ENCODE results near the gene MAPK8IP3.

MAPK8IP3 gene

GRCh38 chr16:1773703-1774447, 67.9 kb downstream of the MAPK8IP3 start:
- DNase-seq (ENCODE audit: low read depth) = peak; percentile 50
- H3K4me3 ChIP-seq (ENCODE audit: low read depth, low read length) = peak overlapping the region; percentile 94
- TF ChIP-seq CTCF (IDR thresholded peaks at IDR 0.05; ENCODE audit: control insufficient read depth, extremely low read depth, insufficient read depth) = no peak

GRCh38 chr16:1774448-1774780, 68.4 kb downstream of the MAPK8IP3 start:
- no peak for DNase-seq (ENCODE audit: low read depth)
- TF ChIP-seq CTCF (IDR thresholded peaks at IDR 0.05; ENCODE audit: control insufficient read depth, extremely low read depth, insufficient read depth) = no peak
- H3K4me3 ChIP-seq (ENCODE audit: low read depth, low read length) = peak overlapping the region; percentile 94

GRCh38 chr16:1775006-1775845, 69.2 kb downstream of the MAPK8IP3 start:
- TF ChIP-seq CTCF (IDR thresholded peaks at IDR 0.05; ENCODE audit: control insufficient read depth, extremely low read depth, insufficient read depth) = no peak
- DNase-seq (ENCODE audit: low read depth) = no peak
- peak overlapping the region; percentile 94; the same call in 1 of the 2 replicates for H3K4me3 ChIP-seq (ENCODE audit: low read depth, low read length)

GRCh38 chr16:1775846-1776671, 70.1 kb downstream of the MAPK8IP3 start:
- no peak for DNase-seq (ENCODE audit: low read depth)
- TF ChIP-seq CTCF (IDR thresholded peaks at IDR 0.05; ENCODE audit: control insufficient read depth, extremely low read depth, insufficient read depth) = no peak
- no peak overlapping the region for H3K4me3 ChIP-seq (ENCODE audit: low read depth, low read length)

- no peak for DNase-seq (ENCODE audit: low read depth)
- TF ChIP-seq CTCF (IDR thresholded peaks at IDR 0.05; ENCODE audit: control insufficient read depth, extremely low read depth, insufficient read depth) = no peak
- H3K4me3 ChIP-seq (ENCODE audit: low read depth, low read length) = no peak overlapping the region
Observed at GRCh38 chr16:1776672-1776955, 70.6 kb downstream of the MAPK8IP3 start.

GRCh38 chr16:1776991-1777374, 71.0 kb downstream of the MAPK8IP3 start:
- no peak overlapping the region for H3K4me3 ChIP-seq (ENCODE audit: low read depth, low read length)
- no peak for DNase-seq (ENCODE audit: low read depth)
- TF ChIP-seq CTCF (IDR thresholded peaks at IDR 0.05; ENCODE audit: control insufficient read depth, extremely low read depth, insufficient read depth) = no peak

Measured in LNCaP clone FGC (cell line).